ENCODE results near the gene RTN3.
"Not testable (repeated sequence)": the region's sequence is repeated elsewhere in the genome, so short reads cannot be mapped to it uniquely, and the experiment has no call there.

The RTN3 gene

DNA sequence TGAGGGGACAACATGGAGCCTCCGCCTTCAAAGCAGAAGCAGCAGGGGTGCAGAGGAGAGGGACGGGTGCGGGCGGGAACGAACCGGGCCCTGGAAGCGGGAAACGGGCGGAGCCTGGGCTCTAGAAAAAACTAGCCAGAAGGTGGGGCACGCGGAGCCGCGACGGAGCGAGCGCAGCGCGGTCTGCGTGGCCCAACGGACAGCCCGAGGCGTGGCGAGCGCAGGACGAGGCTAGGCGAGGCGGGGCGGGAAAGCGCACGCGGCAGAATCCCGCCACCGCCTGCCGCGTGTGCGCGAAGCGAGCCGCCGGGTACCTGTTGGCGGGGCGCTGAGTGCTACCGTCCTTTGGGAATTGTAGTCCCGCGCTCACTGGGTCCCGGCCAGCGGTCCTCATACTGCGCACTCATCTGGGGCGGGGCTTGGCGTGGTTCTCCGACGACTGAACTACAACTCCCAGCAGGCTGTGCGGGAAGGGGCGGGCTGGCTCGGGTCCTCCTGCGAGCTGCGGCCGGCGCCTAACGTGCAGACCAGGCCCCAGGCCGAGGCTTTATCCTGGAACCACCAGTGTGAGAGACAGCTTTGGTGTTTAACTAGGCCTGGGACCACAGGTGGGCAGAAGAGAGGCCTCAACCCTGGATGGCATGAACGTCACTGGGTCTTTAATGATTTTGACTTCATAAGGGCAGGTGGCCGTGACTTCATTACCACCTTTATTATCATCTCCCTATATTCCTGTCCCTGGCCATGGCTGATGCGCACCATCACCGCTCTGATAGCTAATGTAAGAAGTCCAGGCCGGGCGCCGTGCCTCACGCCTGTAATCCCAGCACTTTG lies 9.8 kb upstream of the RTN3 start, which contains the start of gene ATL3:
Gene ATL3, minus strand, starts transcription at position 55 of the 834 bp plus-strand sequence. Its CDS starts 41 bp downstream, at position 14.
- Mint-ChIP-seq H3K36me3 (ENCODE audit: low read depth) (peaks cover 3% of the 10 kb centered on the region), H3K4me1 (peaks cover 49% of the 10 kb centered on the region), H3K9me3 (no peaks in the 10 kb centered on the region), H3K4me3 (peak within 1 kb of the TSS; percentile 81), H3K27ac (peak within 1 kb of the TSS; percentile 82), H3K27me3 (no peaks in the 10 kb centered on the region)
- ATAC-seq = peak; percentile 84
- peak; percentile 92 for DNase-seq

DNA sequence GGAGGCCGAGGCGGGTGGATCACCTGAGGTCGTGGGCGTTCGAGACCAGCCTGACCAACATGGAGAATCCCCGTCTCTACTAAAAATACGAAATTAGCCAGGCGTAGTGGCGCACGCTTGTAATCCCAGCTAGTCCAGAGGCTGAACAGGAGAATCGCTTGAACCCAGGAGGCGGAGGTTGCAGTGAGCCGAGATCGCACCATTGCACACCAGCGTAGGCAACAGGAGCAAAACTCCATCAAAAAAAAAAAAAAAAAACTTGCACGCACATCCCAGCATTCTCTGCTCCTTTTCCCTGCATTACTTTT lies 9.2 kb upstream of the RTN3 start:
- DNase-seq = no peak
- no peak for ATAC-seq
- Mint-ChIP-seq H3K27ac (peak overlapping the region; percentile 69), H3K9me3 (no peaks in the 10 kb centered on the region), H3K36me3 (ENCODE audit: low read depth) (peaks cover 3% of the 10 kb centered on the region), H3K27me3 (no peaks in the 10 kb centered on the region), H3K4me1 (peaks cover 49% of the 10 kb centered on the region), H3K4me3 (no peak overlapping the region)

DNA sequence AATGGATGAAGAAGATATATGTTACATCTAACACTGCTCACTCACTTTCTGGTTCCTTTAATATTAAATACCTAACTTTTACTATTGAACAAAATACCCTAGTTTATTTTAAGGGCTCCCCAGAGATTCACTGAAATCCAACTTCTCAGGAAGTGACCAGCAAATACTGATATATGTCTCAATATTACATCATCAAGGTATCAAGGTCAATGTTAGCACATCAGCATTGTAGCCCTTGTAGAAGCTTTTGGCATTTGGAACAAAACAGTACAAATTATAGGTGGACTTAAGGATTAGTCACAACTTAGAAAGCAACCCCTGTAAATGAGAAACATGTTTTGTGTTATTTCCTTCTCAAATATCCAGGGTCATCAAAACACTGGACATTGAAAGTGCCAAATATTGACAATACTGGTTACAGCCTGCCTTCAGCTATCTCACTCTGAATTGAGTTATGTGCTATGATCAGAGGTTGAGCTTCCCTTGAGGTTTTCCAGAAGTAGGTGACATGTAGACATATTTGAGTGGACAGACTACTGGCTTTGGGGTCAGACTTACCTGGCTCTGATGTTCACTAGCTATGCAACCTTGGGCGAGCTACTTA lies 8.3 kb upstream of the RTN3 start:
- H3K4me1 Mint-ChIP-seq = peaks cover 42% of the 10 kb centered on the region
- H3K36me3 Mint-ChIP-seq (ENCODE audit: low read depth) = peaks cover 3% of the 10 kb centered on the region
- H3K27ac Mint-ChIP-seq = no peak overlapping the region
- H3K4me3 Mint-ChIP-seq = no peak overlapping the region
- DNase-seq = no peak
- ATAC-seq = no peak
- H3K27me3 Mint-ChIP-seq = no peaks in the 10 kb centered on the region
- no peaks in the 10 kb centered on the region for H3K9me3 Mint-ChIP-seq

DNA sequence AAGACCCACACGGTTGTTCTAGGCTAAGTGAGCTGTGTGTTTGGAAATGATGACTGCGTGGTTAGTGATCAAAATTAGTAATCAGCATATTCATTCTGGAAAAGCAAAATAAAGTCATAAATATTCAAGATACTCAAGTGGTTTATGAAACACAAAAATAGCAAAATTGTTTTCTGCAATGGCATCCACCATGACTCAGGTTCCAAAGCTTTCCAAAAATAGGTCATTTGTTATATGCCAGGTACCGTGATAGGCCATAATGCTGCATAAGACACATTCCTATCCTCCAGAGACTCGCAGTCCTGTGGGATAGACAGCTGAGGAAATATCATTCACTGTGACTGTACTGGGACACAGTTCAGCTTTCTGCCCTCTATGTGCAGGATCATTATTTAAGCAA lies 7.7 kb upstream of the RTN3 start:
- peaks cover 36% of the 10 kb centered on the region for H3K4me1 Mint-ChIP-seq
- no peak overlapping the region for H3K4me3 Mint-ChIP-seq
- H3K27ac Mint-ChIP-seq = no peak overlapping the region

DNA sequence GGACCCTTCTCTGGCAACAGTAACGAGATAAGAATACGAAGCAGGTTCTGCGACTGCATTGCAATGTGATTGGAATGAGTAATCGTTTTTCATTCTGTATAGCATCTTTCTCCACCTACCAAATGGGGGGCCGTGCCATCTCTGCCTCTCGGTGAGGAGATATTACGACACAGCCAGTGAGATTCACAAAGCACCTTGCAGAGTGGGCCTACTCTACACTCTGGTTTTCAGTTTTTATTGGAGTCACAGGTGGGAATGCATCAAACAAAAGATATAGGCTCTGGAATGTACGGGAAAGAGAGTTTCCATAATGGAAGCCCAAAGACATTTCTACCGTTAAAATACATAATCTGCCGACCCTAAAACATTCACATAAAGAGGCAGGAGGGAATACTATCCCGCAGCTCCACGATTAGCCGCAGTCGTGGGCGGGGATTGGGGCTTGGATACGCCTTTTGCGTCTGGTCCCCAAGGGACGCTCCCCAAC lies 423 bp upstream of the RTN3 start:
- no peak for ATAC-seq
- DNase-seq = peak; percentile 23
- Mint-ChIP-seq H3K27me3 (no peaks in the 10 kb centered on the region), H3K36me3 (ENCODE audit: low read depth) (peaks cover 2% of the 10 kb centered on the region), H3K27ac (peak overlapping the region; percentile 91), H3K9me3 (no peaks in the 10 kb centered on the region), H3K4me3 (peak overlapping the region; percentile 94), H3K4me1 (peaks cover 33% of the 10 kb centered on the region)

More for the DNA sequence above, 7.7 kb upstream of the RTN3 start:
- DNase-seq = no peak
- no peaks in the 10 kb centered on the region for H3K27me3 Mint-ChIP-seq
- no peak for ATAC-seq
- H3K9me3 Mint-ChIP-seq = no peaks in the 10 kb centered on the region
- peaks cover 3% of the 10 kb centered on the region for H3K36me3 Mint-ChIP-seq (ENCODE audit: low read depth)

DNA sequence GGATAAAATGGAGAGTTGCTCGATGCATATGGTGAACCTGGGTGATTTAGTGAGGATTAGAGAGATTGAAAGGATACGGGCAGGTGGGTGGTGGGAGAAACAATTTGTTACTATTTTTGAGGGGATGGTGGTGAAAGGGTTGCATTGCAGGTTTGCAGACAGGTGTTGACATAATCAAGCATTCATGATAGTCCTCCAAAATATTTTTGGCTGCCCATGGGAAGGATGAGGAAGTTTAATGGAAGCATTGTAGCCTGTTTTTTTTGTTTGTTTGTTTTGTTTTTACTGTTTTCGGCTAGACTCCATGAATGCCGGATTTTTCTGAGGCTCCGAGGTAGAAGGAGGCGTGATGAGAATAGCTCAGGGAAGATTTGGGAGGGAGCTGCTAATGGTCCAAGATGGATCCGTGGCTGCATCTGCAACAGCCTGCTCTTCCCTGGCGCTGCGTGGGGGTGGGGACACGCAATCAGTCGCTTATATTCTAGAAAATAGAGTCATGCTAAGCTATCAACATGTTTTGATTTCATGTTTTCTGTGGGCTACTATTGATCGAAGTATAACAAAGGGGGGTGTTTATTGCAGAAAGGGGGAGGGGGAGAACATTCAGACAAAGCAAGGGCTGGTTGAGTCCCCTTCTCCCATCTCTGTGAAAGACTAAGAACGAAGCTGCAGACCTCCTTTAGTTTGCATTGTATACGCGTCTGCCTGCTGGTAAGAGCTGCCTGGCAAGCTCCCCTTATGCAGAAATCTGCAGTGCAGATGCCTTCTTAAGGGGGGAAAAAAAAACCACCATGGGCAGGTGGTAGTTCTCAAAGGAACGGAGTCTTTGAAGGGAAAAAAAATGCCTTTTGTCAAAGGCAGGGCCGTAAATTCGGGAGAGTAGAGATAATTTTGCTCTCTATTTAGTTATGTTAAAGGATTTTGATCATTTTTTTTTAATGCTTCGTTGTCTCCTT lies 1.0 kb downstream of the RTN3 start:
- Mint-ChIP-seq H3K27ac (peak overlapping the region; percentile 91), H3K9me3 (no peaks in the 10 kb centered on the region), H3K36me3 (ENCODE audit: low read depth) (peaks cover 2% of the 10 kb centered on the region), H3K27me3 (no peaks in the 10 kb centered on the region), H3K4me1 (peaks cover 43% of the 10 kb centered on the region), H3K4me3 (peak overlapping the region; percentile 94)
- DNase-seq (peak; percentile 26), ATAC-seq (no peak)

DNA sequence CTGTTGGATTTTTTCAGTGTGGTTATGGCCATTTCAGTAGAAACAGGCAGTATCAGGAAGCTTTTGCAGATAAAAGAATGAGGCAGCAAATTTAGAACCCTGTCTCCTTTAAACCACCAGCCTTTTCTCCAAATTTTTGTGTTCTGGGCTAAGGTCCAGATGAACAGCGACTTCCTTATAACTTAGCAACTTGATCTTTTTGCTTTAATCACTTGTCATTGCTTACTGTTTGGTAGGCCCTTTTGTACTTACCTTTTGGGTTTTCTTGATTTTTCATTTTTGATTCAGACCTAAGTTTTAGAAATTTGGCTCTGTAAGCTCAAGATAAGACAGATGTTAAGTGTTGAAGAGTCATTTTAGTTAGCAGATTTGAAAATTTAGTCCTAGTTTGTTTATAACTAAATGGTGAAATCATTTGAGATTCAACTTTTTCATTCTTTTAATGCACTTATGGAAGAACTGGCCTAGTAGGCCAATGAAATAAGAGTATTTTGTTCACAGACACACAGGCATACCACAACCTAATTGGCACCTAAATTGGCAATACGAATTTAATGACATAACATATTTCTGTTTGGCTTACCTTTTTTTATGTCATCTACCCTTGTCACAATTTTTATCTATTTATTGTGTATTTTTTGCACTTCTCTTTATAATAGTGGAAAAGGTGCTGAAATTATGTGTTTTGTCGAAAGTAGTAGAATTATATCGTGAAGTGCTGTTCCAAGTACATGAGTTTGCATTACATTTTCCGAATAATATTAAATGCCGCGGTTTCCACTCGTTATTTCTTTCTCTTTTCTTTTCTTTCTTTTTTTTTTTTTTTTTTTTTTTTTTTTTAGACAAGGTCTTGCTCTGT lies 2.1 kb downstream of the RTN3 start:
- Mint-ChIP-seq H3K4me1 (peaks cover 50% of the 10 kb centered on the region), H3K9me3 (no peaks in the 10 kb centered on the region), H3K27me3 (no peaks in the 10 kb centered on the region), H3K36me3 (ENCODE audit: low read depth) (peaks cover 2% of the 10 kb centered on the region), H3K4me3 (peak overlapping the region; percentile 94), H3K27ac (no peak overlapping the region)
- DNase-seq (no peak), ATAC-seq (no peak)

DNA sequence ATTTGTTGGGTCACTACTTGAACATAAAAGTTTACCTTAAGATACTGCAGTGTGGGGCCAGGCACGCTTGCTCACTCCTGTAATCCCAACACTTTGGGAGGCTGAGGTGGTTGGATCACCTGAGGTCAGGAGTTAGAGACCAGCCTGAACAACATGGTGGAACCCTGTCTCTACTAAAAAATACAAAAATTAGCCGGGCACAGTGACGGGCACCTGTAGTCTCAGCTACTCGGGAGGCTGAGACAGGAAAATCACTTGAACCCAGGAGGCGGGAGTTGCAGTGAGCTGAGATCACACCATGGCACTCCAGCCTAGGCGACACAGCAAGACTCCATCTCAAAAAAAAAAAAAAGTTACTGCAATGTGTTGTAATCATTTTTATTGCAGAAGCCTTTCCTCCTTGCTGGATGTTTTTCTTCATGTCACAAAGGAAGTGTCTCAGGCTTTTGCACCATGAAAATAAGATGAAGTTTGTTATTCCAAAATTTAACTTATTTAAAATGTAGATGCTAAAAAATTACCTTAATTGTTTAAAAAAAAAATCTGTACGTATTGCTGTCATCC lies 3.9 kb downstream of the RTN3 start:
- H3K27ac Mint-ChIP-seq; H3K4me3 Mint-ChIP-seq; DNase-seq; H3K9me3 Mint-ChIP-seq; H3K27me3 Mint-ChIP-seq; H3K36me3 Mint-ChIP-seq (ENCODE audit: low read depth); ATAC-seq: not testable (repeated sequence)
- H3K4me1 Mint-ChIP-seq = peaks cover 54% of the 10 kb centered on the region

DNA sequence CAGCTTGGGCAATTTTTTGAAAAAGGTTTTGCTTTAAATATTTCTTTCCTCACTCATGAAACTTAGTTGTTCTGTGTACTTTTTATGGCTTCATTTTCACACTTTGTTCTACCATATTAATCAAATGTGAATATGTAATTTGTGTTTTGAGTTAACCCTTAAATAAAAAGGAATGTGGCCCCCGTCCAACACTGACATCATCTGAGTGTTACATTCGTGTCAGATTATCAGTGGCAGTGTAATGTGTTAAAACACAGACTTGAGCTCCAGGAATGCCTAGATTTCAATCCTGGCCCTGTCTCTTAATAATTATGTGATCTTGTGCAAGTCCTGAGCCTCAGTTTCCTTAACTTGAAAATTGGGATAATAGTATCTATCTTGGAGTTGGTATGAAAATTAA lies 5.6 kb downstream of the RTN3 start:
- ATAC-seq (no peak), DNase-seq (no peak)
- no peak overlapping the region for H3K27ac Mint-ChIP-seq
- no peaks in the 10 kb centered on the region for H3K27me3 Mint-ChIP-seq
- H3K36me3 Mint-ChIP-seq (ENCODE audit: low read depth) = no peaks in the 10 kb centered on the region
- peaks cover 43% of the 10 kb centered on the region for H3K4me1 Mint-ChIP-seq
- H3K4me3 Mint-ChIP-seq = no peak overlapping the region
- H3K9me3 Mint-ChIP-seq = no peaks in the 10 kb centered on the region

DNA sequence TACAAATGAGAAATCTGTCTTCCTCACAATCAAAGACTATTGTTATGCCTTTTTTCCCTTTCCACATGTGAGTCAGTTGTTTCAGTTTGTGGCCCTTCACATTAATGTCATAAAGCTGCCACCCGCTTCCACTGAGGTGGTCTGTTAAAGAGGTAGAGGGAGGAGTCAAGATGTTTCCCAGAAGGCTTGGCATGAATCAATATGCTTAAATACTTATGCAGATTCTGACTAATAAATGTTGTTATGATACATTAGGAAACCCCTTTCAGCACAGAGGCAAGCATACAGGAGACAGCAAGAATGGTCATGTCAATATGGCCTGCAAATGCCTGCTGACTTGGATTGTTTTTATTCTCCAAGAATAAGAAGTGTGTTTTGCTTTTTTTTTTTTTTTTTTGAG lies 6.5 kb downstream of the RTN3 start:
- ATAC-seq (peak; percentile 98), DNase-seq (no peak)
- Mint-ChIP-seq H3K4me3 (peak overlapping the region; percentile 38), H3K4me1 (peaks cover 34% of the 10 kb centered on the region), H3K36me3 (ENCODE audit: low read depth) (no peaks in the 10 kb centered on the region), H3K9me3 (no peaks in the 10 kb centered on the region), H3K27ac (peak overlapping the region; percentile 52), H3K27me3 (no peaks in the 10 kb centered on the region)

DNA sequence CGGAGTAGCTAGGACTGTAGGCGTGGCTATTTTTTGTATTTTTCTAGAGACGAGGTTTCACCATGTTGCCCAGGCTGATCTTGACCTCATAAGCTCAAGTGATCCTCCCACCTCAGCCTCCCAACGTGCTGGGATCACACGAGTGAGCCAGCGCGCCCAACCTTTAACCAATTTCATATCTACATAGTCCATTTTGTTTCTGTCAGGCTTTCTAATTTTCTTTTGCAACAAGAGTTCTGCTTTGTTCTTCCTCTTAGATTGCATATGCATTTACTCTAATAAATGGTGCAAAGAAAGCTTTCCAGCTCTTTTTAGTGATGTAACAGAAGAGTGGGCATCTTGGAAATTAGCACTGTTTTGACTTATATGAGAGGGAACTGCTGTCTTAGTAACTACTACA lies 13.3 kb downstream of the RTN3 start:
- H3K4me3 Mint-ChIP-seq = no peak overlapping the region
- peaks cover 5% of the 10 kb centered on the region for H3K4me1 Mint-ChIP-seq
- peaks cover 2% of the 10 kb centered on the region for H3K36me3 Mint-ChIP-seq (ENCODE audit: low read depth)
- H3K27ac Mint-ChIP-seq = no peak overlapping the region
- no peaks in the 10 kb centered on the region for H3K9me3 Mint-ChIP-seq
- H3K27me3 Mint-ChIP-seq = no peaks in the 10 kb centered on the region
- ATAC-seq = no peak
- DNase-seq = no peak

DNA sequence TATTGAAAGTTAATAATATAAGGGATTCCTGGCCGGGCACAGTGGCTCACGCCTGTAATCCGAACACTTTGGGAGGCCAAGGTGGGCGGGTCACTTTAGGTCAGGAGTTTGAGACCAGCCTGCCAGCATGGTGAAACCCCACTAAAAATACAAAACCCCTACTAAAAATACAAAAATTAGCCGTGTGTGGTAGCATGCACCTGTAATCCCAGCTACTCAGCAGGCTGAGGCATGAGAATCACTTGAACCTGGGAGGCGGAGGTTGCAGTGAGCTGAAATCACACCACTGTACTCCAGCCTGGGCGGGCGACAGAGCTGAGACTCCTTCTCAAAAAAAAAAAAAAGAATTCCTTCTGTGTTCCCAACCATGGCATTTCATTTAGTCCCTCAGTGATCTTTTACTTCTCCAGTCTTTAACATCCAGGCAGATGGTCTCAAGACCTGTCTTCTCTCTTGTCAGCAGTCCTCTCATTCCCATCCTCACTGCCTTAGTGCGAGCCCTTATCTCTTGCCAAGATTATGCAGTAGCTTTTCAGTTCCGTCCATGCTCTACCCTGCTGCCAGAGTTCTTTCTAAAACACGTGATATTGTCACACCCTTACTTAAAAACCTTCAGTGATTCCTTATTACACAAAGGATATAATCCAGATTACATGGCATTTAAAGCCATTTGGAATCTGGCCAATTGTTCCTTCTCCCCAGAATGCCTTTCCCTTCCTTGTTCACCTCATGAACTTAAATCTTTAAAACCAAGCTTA lies 17.9 kb downstream of the RTN3 start:
- no peak for DNase-seq
- H3K27me3 Mint-ChIP-seq = no peaks in the 10 kb centered on the region
- no peak overlapping the region for H3K27ac Mint-ChIP-seq

DNA sequence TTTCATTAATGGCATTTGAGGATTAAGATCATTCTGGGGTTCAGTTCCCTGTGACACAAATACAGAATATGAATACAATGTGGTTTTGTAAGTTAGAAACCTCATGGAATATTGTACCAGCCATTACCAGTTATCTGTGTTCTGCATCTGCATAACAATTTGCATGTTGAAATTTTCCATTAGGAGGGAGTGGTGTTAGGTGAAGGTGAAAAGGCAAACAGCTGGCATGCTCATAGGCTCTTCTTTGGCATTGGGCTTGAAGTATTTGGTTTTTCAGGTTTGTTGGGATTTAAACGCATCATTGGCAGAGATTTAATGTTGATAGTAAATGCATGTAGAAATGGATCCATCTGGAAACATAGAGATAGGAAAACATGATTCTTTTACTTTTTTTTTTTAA lies 18.6 kb downstream of the RTN3 start:
- Mint-ChIP-seq H3K9me3 (no peaks in the 10 kb centered on the region), H3K4me1 (peaks cover 14% of the 10 kb centered on the region), H3K36me3 (ENCODE audit: low read depth) (peaks cover 6% of the 10 kb centered on the region), H3K27me3 (no peaks in the 10 kb centered on the region), H3K4me3 (no peak overlapping the region), H3K27ac (no peak overlapping the region)
- DNase-seq = no peak
- ATAC-seq = no peak

More for the DNA sequence above, 17.9 kb downstream of the RTN3 start:
- Mint-ChIP-seq H3K9me3 (no peaks in the 10 kb centered on the region), H3K36me3 (ENCODE audit: low read depth) (peaks cover 6% of the 10 kb centered on the region), H3K4me3 (no peak overlapping the region), H3K4me1 (peaks cover 12% of the 10 kb centered on the region)
- no peak for ATAC-seq

All from activated naive CD8-positive, alpha-beta T cell treated with anti-CD3 and anti-CD28 coated beads, Interleukin-2, amount 50 U/mL, for 24 hours (primary cell).